Hippocampal formation (tissue), 2 donors: ENCODE measurements around the gene ANKLE2.
"Not testable (repeated sequence)": the region's sequence is repeated elsewhere in the genome, so short reads cannot be mapped to it uniquely, and the experiment has no call there.

Source experiments
- DNase-seq, 2 donors: peaks; one replicate each; lab custom pipeline; 2025; lab: John Stamatoyannopoulos, UW

The ANKLE2 gene

DNA sequence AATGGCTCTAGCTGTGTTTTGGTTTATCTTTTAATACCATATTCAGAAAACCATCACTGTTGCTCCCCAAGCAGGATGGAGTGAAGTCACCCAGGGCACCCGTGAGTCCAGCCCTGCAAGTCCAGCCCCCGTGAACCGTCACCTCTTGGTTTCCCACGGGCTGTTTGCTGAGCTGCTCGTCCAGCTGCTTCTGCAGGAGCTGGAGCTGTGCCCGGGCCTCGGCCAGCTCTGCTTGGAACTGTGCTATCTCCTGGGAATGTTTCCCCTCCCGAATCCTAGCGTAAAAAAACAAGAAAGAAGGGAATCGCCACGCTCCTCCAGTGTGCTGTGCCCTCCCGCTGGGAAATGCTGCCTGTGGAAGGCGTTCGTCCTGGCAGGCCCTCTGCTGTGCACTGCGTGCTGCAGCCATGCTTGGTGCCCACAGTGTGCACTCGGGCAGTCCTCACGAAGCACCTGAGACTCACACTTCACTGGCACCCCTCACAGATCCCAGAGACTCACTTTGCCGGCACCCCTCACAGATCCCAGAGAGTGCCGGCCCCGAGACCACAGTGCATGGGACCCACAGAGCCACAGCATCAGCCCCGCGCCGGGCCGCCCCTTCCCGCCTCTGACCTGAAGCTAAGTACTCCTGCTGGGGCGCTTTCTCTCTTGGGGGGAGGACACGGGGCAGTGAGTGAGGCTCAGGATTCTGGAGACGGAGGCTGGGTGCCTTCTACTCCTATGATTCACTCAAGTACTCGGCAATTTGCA, 15.4 kb upstream of the ANKLE2 start:
- peak in 1 of 2 donors; percentile 15 for DNase-seq

GRCh38 chr12:132776230-132776625, 14.6 kb upstream of the ANKLE2 start:
- DNase-seq, result not testable (repeated sequence)

- DNase-seq, result no peak
Measured at GRCh38 chr12:132775502-132776229, 14.0 kb upstream of the ANKLE2 start.

- no peak for DNase-seq
Measured at GRCh38 chr12:132774646-132775275, 13.1 kb upstream of the ANKLE2 start.

GRCh38 chr12:132774159-132774558, 12.5 kb upstream of the ANKLE2 start:
- no peak for DNase-seq

DNA sequence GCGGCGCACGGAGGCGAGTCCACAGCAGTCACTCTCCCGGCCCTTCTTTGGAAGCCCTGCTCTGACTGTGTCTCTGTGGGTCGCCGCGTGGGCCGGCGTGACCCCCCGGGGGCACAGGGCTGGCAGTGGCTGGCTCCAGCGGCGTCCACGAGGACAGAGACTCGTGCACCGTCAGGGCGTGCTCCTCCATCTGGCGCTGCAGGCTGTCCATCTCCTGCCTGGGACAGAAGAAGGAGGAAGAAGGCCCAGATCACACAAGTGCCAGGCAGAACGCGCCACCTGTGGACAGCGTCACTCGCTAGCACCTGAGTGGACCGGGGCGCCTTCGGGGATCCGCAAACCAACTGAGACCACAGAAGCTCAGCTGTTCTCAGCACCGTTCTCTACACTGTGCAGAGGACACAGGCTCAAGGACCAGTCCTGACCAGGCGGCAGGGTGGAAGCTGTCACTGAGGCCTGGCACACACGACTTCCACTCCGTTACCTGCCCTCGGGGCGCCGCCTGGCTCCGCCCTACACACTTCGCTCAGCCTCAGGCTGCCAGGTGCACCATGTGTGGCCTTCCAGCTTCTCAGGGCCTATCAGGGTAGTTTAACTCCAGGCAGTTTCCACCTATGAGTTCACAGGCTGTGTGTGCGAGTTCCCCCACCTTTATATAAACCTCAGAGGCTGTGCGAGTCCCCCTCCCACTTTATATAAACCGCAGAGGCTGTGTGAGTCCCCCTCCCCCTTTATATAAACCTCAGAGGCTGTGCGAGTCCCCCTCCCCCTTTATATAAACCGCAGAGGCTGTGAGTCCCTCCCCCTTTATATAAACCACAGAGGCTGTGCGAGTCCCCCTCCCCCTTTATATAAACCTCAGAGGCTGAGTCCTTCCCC, 11.7 kb upstream of the ANKLE2 start:
- no peak for DNase-seq

DNA sequence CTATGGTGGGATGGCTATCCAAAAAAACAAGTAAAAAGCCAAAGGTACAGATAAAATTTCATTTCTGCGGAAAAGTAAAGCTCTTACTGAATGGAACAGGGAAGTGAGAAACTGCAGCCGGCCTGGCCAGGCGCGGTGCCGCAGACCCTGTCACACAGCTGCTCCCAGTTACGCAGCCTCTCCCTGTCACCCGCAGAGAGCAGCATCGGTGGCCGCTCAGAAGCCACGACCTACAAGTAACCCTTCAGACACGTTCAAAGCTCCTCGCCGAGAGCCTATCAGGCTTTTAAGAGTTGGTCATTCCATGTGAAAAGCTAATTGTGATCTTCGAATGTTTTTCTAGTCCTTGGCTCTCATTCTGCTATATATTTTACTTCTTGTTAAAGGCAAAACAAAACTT, 11.0 kb upstream of the ANKLE2 start:
- DNase-seq, result no peak

DNA sequence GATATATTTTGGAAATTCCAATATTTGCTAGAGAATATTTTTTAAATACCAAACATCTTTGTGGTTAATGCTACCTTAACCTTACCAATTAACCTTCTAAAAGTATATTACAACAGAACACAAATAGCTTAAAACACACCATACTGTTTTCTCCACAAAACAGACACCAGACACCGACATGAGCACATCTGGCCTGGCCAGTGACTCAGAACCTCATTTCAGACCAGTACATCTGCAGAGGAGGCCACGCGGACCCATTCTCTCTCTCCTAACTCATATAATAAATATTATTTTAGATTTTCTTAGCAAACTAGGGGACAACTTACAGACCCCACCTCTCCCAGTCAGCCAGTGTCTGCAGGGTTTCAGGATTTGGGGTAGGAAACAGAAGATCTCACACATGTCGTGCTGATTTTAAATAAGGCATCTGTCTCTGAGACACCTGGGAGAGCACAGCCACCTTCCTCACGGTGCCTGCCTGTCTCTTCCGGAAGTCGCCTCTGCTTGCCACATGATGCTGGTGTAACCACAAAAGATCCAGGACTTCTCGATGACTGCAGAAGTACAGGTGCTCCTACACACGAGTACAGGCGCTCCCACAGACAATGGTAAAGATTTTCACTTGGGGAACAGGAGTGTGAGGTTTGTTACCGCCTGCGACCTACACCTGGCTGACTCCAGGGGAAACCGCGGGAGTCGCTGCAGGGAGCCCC, 9.7 kb upstream of the ANKLE2 start:
- DNase-seq, result no peak

DNA sequence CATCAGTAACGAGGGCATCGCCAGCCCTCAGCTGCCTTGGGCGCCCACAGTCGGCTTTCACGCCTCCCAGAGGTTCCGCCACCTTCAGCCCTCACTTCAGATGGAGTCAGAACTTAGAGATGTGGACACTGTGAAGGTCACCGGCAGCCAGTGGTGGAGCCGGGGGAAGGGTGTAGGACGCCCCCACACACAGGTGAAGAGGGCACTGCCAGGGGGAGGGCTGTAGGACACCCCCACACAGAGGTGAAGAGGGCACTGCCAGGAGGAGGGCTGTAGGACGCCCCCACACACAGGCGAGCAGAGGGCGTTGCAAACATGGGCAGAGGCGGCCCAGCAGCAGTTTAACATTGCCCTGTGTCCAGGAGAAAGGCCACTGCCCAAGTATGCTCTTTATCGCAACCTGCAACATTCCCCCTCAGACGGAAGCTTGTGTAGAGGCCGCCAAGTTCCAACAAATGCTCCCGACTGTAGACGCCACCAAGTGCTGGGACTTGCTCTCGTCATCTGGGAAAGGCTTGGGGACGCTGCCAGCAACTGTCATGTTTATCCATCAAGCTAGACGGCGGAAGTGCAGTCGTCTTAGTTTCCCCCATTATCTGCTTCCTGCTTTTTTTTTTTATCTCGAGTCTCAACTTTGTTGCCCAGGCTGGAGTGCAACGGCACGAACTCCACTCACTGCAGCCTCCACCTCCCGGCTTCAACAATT, 4.9 kb upstream of the ANKLE2 start:
- DNase-seq, result peak in 1 of 2 donors; percentile 24

- DNase-seq, result no peak
Measured at GRCh38 chr12:132765361-132765760, 3.7 kb upstream of the ANKLE2 start.

- no peak for DNase-seq
Measured at GRCh38 chr12:132764231-132764630, 2.6 kb upstream of the ANKLE2 start.

DNA sequence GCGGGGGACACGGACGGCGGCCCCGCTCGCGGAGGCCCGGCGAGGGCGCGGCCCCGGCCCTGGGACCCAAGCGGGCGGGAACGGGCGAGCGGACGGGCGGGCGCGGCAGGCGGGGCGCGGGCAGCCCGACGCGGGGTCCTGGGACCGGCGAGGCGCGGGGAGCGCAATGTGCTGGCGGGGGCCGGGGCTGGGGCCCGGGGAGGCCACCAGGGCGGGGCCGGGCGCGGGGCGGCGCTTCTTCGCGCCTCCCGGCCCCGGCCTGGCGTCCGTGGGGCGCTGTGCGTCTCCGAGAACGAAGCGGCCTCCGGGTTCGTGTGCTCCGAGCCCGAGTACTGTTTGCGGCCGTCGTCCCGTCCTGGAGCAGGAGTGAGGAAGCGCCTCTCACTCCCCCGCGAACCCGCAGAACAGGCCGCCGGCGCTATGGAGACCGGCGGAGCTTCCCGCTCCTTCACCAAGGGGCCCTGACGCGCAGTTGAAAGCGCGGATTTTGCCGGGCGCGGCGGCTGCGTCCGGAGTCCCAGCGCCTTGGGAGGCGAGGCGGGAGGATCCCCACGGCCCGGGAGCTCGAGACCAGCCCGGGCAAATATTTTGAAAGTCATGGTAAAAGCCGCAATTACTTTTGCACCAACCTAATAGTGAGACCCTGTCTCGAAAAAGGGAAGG, 420 bp upstream of the ANKLE2 start:
- peak; percentile 71 to 74 for DNase-seq

DNA sequence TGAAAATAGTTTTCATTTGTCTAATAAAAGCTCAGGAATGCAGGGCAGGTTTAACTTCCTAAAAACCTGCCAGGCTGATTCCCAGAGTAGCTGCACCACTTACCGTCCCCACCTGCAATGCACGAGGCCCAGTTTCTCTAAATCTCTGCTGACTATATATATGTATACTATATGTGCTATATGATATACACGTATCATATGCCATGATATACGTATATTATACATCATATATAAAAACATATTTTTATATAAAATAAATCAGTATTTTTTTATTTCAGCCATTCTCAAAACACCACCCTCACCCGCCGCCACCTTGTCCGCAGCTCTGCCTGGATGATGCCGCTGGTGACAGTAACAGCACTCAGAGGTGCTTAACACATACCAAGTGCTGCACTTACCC, 2.3 kb downstream of the ANKLE2 start:
- no peak for DNase-seq

- DNase-seq, result not testable (repeated sequence)
Measured at GRCh38 chr12:132758825-132759224, 2.8 kb downstream of the ANKLE2 start.

GRCh38 chr12:132754160-132754932, 7.3 kb downstream of the ANKLE2 start:
- no peak for DNase-seq

DNA sequence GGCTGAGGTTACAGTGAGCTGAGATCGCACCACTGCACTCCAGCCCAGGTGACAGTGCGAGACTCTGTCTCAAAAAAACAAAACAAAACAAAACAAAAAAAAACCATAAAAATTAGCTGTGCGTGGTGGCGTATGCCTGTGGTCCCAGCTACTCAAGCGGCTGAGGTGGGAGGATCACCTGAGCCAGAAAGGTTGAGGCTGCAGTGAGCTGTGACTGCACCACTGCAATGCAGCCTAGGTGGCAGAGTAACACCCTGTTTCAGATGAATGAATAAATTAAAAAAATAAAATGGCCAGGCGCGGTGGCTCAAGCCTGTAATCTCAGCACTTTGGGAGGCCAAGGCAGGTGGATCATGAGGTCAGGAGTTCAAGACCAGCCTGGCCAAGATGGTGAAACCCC, 8.0 kb downstream of the ANKLE2 start:
- DNase-seq, result not testable (repeated sequence)

DNA sequence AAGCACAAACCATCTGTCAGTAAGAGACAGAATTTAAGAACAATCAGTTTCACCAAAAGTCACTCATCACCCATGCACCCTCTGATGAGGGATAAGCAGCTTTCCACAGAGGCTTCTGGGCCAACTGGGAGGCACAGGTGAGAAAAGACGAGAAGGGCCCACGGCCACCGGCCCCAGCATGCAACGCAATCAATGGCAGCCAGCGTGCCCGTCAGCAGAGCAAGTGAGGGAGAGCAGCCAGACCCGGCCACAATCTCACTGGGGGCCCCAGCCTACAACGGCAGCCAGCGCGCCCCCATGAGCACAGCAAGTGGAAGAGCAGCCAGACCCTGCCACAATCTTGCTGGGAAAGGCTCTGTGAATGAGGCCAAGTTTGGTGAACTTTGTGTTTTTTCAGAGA, 13.3 kb downstream of the ANKLE2 start:
- DNase-seq, result no peak

GRCh38 chr12:132747896-132748295, 13.7 kb downstream of the ANKLE2 start:
- DNase-seq, result no peak

GRCh38 chr12:132747395-132747794, 14.2 kb downstream of the ANKLE2 start:
- DNase-seq, result no peak
